Muscle layer of colon (tissue), 2 donors: Measurements from ENCODE around the gene EPB41.
"Not testable (repeated sequence)": the region's sequence is repeated elsewhere in the genome, so short reads cannot be mapped to it uniquely, and the experiment has no call there.

Experiments used
- H3K27ac ChIP-seq: one replicate; pipeline ENCODE4 v1.7.0; 2013; ENCODE audit warnings: low read depth, mild to moderate bottlenecking, low read length, moderate library complexity
- H3K27me3 ChIP-seq, 2 donors: one replicate each; pipeline ENCODE4 v1.7.0; 2013; ENCODE audit warnings: low read length in 2 of 2, mild to moderate bottlenecking in 2 of 2; ENCODE audit not compliant: insufficient read depth in 2 of 2, control insufficient read depth in 1 of 2
- H3K36me3 ChIP-seq: one replicate; pipeline ENCODE4 v1.7.0; 2013; ENCODE audit warnings: mild to moderate bottlenecking, low read length; ENCODE audit not compliant: insufficient read depth
- H3K4me1 ChIP-seq: one replicate; pipeline ENCODE4 v1.7.0; 2013; ENCODE audit warnings: mild to moderate bottlenecking, low read length; ENCODE audit not compliant: insufficient read depth
- H3K4me3 ChIP-seq, 2 donors: one replicate each; pipeline ENCODE4 v1.7.0; 2013; ENCODE audit warnings: low read length in 2 of 2, low read depth in 1 of 2, mild to moderate bottlenecking in 1 of 2, moderate library complexity in 1 of 2
- H3K9ac ChIP-seq: one replicate; pipeline ENCODE4 v1.7.0; 2013; ENCODE audit warnings: low read length
- H3K9me3 ChIP-seq: one replicate; pipeline ENCODE4 v1.7.0; 2013; ENCODE audit warnings: mild to moderate bottlenecking, low read length
- donor health status: abdominal sarcoma.
- donor health status: Adenocarcinoma of cecum.

Gene EPB41

DNA sequence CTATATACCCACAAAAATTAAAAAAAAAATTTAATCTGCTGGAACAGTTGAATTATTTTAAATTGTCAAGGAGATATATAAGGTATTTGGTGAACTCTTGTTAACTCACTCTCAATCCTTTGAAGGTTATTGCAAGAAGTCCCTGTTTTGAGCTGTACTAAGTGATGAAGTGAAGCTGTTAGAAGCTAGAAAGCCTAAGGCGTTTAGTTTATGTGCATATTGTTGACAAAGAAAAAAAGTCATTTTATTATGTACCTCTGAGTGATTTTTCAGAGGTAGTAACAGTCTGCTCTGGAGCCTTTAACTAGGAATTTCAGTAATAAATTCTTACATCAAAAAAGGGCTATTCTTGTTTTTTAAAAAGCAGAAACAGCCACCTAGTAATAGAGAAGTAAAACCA lies 149.7 kb downstream of the EPB41 start:
- no peaks in the 10 kb centered on the region for H3K9me3 ChIP-seq
- H3K4me1 ChIP-seq, result no peaks in the 10 kb centered on the region
- H3K9ac ChIP-seq, result no peak overlapping the region
- no peaks in the 10 kb centered on the region for H3K27me3 ChIP-seq
- no peak overlapping the region for H3K4me3 ChIP-seq
- no peaks in the 10 kb centered on the region for H3K36me3 ChIP-seq
- H3K27ac ChIP-seq, result no peak overlapping the region

DNA sequence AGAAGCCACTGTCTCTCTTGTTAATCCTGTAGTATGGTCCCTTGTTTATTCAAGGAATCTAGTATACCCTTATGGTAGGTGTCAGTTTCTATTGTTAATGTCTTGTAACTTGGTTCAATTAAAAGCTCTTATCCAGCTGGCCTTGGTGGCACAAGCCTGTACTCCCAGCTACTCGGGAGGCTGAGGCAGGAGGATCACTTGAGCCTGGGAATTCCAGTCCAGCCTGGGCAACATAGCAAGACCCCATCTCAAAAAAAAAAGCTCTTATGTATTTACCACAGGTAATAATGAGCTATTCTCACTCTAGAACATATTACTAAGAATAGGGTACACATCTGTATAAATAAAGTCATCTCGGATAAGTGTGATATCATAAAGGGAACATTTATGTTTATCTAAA lies 162.8 kb downstream of the EPB41 start:
- Histone ChIP-seq H3K36me3 (no peaks in the 10 kb centered on the region), H3K9ac (no peak overlapping the region), H3K4me3 (no peak overlapping the region), H3K27me3 (no peaks in the 10 kb centered on the region), H3K27ac (no peak overlapping the region), H3K9me3 (no peaks in the 10 kb centered on the region), H3K4me1 (peaks cover 12% of the 10 kb centered on the region)

GRCh38 chr1:29079916-29080629 lies 165.7 kb downstream of the EPB41 start:
- H3K27me3 ChIP-seq, H3K36me3 ChIP-seq, H3K27ac ChIP-seq, H3K4me3 ChIP-seq, H3K9ac ChIP-seq, H3K9me3 ChIP-seq: not testable (repeated sequence)
- peaks cover 29% of the 10 kb centered on the region for H3K4me1 ChIP-seq

DNA sequence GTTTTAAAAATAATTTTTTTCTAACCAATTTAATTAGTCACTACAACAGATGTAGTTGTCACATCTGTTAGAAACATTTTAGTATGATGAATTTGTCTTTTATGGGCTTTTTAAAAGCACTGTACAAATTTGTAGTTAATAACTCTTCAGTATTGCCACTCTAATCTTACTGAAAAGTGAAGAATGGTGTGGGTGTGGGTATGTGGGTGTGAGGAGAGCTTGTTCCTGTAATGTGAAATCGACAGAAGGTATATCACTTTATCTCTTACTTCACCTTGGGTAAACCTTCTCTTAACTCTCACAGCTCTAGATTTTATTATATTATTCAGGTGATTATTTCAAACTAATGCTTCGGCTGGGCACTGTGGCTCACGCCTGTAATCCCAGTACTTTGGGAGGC lies 166.8 kb downstream of the EPB41 start:
- Histone ChIP-seq H3K27me3 (no peaks in the 10 kb centered on the region), H3K4me1 (peaks cover 29% of the 10 kb centered on the region), H3K9ac (no peak overlapping the region), H3K36me3 (no peaks in the 10 kb centered on the region), H3K9me3 (no peaks in the 10 kb centered on the region), H3K27ac (peak overlapping the region; percentile 32), H3K4me3 (no peak overlapping the region)

DNA sequence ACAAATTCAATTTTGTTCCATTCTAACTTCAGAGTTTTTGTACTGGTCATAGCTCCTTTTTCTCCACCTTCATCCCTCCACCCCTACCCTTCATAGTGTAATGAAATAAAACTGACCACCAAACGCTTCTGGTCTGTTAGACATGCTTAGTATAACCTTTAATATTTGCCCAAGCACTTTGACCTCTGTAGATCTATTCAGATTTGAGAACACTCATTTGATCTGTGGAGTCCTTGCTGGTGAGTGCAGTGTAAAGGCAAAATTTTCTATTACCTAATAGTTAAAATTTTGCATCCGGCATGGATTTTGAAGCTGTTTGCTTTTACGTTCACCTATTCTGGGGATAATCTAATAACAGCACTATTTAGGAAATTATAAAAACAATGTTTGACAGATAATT lies 168.2 kb downstream of the EPB41 start:
- Histone ChIP-seq H3K27me3 (no peaks in the 10 kb centered on the region), H3K4me3 (peak overlapping the region in 1 of 2 donors; percentile 30), H3K36me3 (no peaks in the 10 kb centered on the region), H3K4me1 (peaks cover 29% of the 10 kb centered on the region), H3K9ac (peak overlapping the region; percentile 7), H3K27ac (peak overlapping the region; percentile 88), H3K9me3 (no peaks in the 10 kb centered on the region)

DNA sequence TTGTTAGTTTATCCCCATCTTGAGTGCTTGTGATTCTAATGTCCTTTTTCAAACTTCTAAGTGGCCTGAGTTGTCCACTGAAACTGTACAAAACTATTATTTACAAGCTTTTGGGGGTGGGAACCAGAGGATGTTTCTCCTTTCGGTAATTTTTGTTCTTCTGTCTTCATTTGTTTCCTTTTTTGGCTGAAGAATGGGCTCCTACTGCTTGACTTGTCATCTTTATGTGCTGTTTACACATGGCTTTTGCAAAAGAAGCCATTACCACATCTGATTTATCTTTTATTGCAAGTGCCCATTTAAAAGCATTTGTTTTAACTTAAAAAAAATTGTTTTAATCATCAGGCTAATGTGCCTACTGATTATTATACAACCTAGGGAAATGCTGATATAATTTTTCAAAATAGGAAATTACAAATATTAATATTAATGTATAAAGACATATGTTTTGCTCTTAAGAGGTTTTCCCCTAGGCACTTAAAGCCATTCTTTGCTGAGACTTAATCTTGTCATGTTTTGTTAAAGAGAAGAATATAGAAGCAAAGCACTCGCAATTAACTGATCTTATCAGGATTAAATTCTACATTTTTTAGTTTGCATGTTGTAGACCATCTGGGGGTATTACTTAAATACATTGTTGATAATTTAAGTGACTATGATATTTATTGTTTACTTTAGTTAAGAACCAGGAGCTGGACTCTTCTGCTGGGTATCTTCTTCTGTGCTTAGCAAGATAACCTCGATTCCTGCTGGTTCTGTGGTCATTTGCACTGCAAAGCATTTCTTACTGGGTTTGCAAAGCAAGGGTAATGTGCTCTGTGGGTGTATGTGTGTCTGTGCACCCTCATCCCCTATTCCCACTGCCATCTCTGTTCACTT lies 169.2 kb downstream of the EPB41 start:
- Histone ChIP-seq H3K4me3 (peak overlapping the region in 1 of 2 donors; percentile 30), H3K9me3 (no peaks in the 10 kb centered on the region), H3K36me3 (no peaks in the 10 kb centered on the region), H3K4me1 (peaks cover 29% of the 10 kb centered on the region), H3K9ac (peak overlapping the region; percentile 7), H3K27ac (peak overlapping the region; percentile 88), H3K27me3 (no peaks in the 10 kb centered on the region)

GRCh38 chr1:29084196-29084521 lies 169.8 kb downstream of the EPB41 start:
- Histone ChIP-seq H3K4me1 (peaks cover 29% of the 10 kb centered on the region), H3K27me3 (no peaks in the 10 kb centered on the region), H3K9me3 (no peaks in the 10 kb centered on the region), H3K36me3 (no peaks in the 10 kb centered on the region), H3K9ac (no peak overlapping the region), H3K27ac (peak overlapping the region; percentile 49), H3K4me3 (no peak overlapping the region)

DNA sequence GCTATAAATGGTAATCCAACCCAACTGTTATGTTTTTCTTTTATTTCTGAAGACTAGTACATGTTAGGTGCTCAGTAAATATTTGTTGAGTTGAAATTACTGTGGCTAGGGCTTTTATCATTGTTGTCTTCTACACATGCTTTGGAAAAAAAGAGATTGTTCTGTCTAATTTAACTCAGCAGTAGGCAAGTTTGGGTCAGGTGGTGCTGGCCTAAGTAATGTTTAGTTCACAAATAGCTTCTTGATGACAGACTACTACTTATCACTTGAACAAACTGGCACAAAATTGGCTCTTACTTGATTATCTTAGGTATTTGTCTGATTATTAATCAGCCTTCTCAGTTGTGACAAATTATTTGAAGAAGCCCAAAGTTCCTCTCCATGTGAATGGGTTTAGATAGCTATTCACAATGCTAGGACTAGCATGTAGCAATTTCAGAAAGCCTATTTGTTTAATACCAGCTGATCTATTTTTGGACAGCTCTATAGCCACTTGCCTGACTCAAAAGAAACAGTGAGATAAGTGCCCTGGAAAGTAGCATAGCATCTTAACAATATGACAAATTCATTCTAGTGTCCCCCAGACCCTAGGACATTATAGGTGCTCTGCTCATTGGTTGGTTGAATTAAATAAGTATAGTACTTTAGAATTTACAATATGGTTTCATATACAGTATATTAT lies 176.7 kb downstream of the EPB41 start:
- H3K9me3 ChIP-seq, result no peaks in the 10 kb centered on the region
- no peak overlapping the region for H3K27ac ChIP-seq
- H3K9ac ChIP-seq, result no peak overlapping the region

GRCh38 chr1:29092704-29093103 lies 178.3 kb downstream of the EPB41 start:
- not testable (repeated sequence) for H3K27ac ChIP-seq, H3K4me3 ChIP-seq, H3K4me1 ChIP-seq, H3K9ac ChIP-seq, H3K36me3 ChIP-seq, H3K9me3 ChIP-seq, H3K27me3 ChIP-seq

More for the DNA sequence above, 176.7 kb downstream of the EPB41 start:
- H3K36me3 ChIP-seq, result no peaks in the 10 kb centered on the region
- H3K4me3 ChIP-seq, result no peak overlapping the region
- H3K4me1 ChIP-seq, result peaks cover 6% of the 10 kb centered on the region
- no peaks in the 10 kb centered on the region for H3K27me3 ChIP-seq

GRCh38 chr1:29094433-29094832 lies 180.1 kb downstream of the EPB41 start:
- Histone ChIP-seq H3K36me3 (no peaks in the 10 kb centered on the region), H3K9me3 (no peaks in the 10 kb centered on the region), H3K4me3 (no peak overlapping the region), H3K27ac (no peak overlapping the region), H3K27me3 (no peaks in the 10 kb centered on the region), H3K4me1 (peaks cover 6% of the 10 kb centered on the region), H3K9ac (no peak overlapping the region)

DNA sequence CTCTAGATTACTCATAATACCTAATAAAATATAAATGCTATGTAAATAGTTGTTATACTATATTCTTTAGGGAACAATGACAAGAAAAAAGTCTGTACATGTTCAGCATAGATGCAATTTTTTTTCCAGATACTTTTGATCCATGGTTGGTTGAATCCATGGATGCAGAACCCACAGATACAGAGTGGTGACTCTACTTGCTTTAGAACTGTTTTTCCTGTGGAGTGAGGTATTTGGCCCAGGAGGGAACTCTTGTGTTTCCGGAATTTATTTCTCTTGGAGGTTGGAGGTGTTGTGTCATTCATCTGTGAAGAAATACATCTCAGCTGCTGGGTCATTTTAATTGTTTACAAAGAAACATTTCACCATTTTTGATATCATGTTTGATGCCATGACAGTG lies 180.6 kb downstream of the EPB41 start:
- H3K9me3 ChIP-seq, result no peaks in the 10 kb centered on the region

More for the DNA sequence above, 180.6 kb downstream of the EPB41 start:
- no peak overlapping the region for H3K9ac ChIP-seq
- H3K36me3 ChIP-seq, result no peaks in the 10 kb centered on the region
- no peaks in the 10 kb centered on the region for H3K27me3 ChIP-seq
- H3K4me1 ChIP-seq, result peaks cover 6% of the 10 kb centered on the region
- no peak overlapping the region for H3K4me3 ChIP-seq
- no peak overlapping the region for H3K27ac ChIP-seq
